Adrenal gland (tissue), 5 donors: ENCODE measurements around the gene SCFD2.

ENCODE experiments used
- CTCF ChIP-seq, 6 experiments: fragments of 450-650 bp in 4 of 6; fragments of 200-600 bp in 2 of 6; sonication (generic) in 1 of 6; IDR thresholded peaks; 1 replicate in 5 of 6; 2 replicates in 1 of 6; pipeline versions ENCODE4 v1.5.1 to v1.8.0; 2016 to 2021; ENCODE audit warnings: antibody characterized with exemption in 6 of 6, mild to moderate bottlenecking in 2 of 6, moderate library complexity in 1 of 6
- POLR2A ChIP-seq, 2 donors: fragments of 450-650 bp; IDR thresholded peaks; one replicate each; pipeline ENCODE4 v1.6.1; 2017; ENCODE audit warnings: antibody characterized with exemption in 2 of 2, mild to moderate bottlenecking in 2 of 2, moderate library complexity in 1 of 2
- donor health status: DM: no; HTN: no; CAD: no.

GRCh38 chr4:53057679-53058078 is 308.2 kb downstream of the SCFD2 start:
- TF ChIP-seq CTCF (IDR thresholded peaks at IDR 0.05), result no peak
- no peak for TF ChIP-seq POLR2A (IDR thresholded peaks at IDR 0.05)
